PFSK-1 (cell line): Measurements from ENCODE around the gene CALU.

ENCODE experiments used
- FOXP2 ChIP-seq: optimal IDR thresholded peaks from 2 replicates; pipeline ENCODE3; 2011; ENCODE audit warnings: borderline replicate concordance, control low read depth, inconsistent platforms; ENCODE audit not compliant: insufficient read depth; ENCODE audit errors: extremely low read length, extremely low read depth
- POLR2AphosphoS5 ChIP-seq: IDR thresholded peaks from 2 replicates; pipeline ENCODE4 v1.6.1; 2012; ENCODE audit warnings: low read depth, mild to moderate bottlenecking, control low read depth, low read length, moderate library complexity
- SIN3A ChIP-seq: IDR thresholded peaks from 2 replicates; pipeline ENCODE4 v1.6.1; 2012; ENCODE audit warnings: mild to moderate bottlenecking, low read length, moderate library complexity, borderline replicate concordance; ENCODE audit not compliant: insufficient read depth
- TAF1 ChIP-seq: IDR thresholded peaks from 2 replicates; pipeline ENCODE4 v1.6.1; 2012; ENCODE audit warnings: low read length, control low read depth, borderline replicate concordance; ENCODE audit not compliant: insufficient read depth
- TF ChIP-seq, protein P1 (sequence below), 2 experiments: IDR thresholded peaks; 2 replicates each; pipeline versions ENCODE4 v1.6.1 to v1.8.0; 2011 to 2012; ENCODE audit warnings: low read depth in 2 of 2, low read length in 2 of 2, control low read depth in 1 of 2, inconsistent platforms in 1 of 2, mild to moderate bottlenecking in 1 of 2, moderate library complexity in 1 of 2; ENCODE audit not compliant: insufficient read depth in 1 of 2

DNA sequence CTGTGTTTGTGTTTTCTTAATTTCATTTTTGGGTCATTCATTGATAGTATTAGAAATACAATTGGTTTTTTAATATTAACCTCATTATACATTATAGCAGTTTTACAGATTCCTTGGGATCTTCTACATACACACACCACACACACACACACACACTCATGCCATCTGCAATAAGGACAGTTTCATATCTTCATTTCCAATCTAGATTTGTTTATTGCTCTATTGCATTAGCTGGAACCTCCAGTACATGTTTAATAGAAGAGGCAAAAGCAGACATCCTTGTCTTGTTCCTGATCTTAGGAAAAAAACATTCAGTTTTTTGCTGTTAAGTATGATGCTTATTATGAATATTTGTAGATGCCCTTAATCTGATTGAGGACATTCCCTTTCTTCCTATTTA, 17.8 kb upstream of the CALU start:
- no peak for TF ChIP-seq TAF1
- TF ChIP-seq, protein P1, sequence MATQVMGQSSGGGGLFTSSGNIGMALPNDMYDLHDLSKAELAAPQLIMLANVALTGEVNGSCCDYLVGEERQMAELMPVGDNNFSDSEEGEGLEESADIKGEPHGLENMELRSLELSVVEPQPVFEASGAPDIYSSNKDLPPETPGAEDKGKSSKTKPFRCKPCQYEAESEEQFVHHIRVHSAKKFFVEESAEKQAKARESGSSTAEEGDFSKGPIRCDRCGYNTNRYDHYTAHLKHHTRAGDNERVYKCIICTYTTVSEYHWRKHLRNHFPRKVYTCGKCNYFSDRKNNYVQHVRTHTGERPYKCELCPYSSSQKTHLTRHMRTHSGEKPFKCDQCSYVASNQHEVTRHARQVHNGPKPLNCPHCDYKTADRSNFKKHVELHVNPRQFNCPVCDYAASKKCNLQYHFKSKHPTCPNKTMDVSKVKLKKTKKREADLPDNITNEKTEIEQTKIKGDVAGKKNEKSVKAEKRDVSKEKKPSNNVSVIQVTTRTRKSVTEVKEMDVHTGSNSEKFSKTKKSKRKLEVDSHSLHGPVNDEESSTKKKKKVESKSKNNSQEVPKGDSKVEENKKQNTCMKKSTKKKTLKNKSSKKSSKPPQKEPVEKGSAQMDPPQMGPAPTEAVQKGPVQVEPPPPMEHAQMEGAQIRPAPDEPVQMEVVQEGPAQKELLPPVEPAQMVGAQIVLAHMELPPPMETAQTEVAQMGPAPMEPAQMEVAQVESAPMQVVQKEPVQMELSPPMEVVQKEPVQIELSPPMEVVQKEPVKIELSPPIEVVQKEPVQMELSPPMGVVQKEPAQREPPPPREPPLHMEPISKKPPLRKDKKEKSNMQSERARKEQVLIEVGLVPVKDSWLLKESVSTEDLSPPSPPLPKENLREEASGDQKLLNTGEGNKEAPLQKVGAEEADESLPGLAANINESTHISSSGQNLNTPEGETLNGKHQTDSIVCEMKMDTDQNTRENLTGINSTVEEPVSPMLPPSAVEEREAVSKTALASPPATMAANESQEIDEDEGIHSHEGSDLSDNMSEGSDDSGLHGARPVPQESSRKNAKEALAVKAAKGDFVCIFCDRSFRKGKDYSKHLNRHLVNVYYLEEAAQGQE (IDR thresholded peaks at IDR 0.05; ENCODE audit: insufficient read depth in 1 of 2, low read depth in 2 of 2, low read length in 2 of 2) = no peak
- no peak for TF ChIP-seq SIN3A
- TF ChIP-seq POLR2AphosphoS5 = no peak
- TF ChIP-seq FOXP2 = no peak
